Panc1 (cell line): ENCODE results near the gene GALNTL6.

Source experiments
- POLR2AphosphoS5 ChIP-seq: IDR thresholded peaks from 2 replicates; pipeline ENCODE4 v1.6.1; 2012; ENCODE audit warnings: mild to moderate bottlenecking, low read depth, low read length, moderate library complexity
- SIN3A ChIP-seq: IDR thresholded peaks from 2 replicates; pipeline ENCODE4 v1.6.1; 2012; ENCODE audit warnings: low read depth, mild to moderate bottlenecking, low read length, moderate library complexity, borderline replicate concordance; ENCODE audit not compliant: insufficient read depth
- TCF7L2 ChIP-seq: IDR thresholded peaks from 2 replicates; pipeline ENCODE4 v1.6.1; 2011; ENCODE audit warnings: mild to moderate bottlenecking, low read depth, low read length, inconsistent platforms
- TF ChIP-seq, protein P1 (sequence below): fragments of 450-650 bp; IDR thresholded peaks from 2 replicates; pipeline ENCODE4 v1.5.1; 2017; ENCODE audit warnings: mild to moderate bottlenecking
- TF ChIP-seq, protein P2 (sequence below), 2 experiments: IDR thresholded peaks; 2 replicates each; pipeline ENCODE4 v1.6.1; 2011 to 2012; ENCODE audit warnings: low read depth in 2 of 2, control low read depth in 1 of 2, low read length in 1 of 2, mild to moderate bottlenecking in 1 of 2, moderate library complexity in 1 of 2; ENCODE audit not compliant: insufficient read depth in 1 of 2

DNA sequence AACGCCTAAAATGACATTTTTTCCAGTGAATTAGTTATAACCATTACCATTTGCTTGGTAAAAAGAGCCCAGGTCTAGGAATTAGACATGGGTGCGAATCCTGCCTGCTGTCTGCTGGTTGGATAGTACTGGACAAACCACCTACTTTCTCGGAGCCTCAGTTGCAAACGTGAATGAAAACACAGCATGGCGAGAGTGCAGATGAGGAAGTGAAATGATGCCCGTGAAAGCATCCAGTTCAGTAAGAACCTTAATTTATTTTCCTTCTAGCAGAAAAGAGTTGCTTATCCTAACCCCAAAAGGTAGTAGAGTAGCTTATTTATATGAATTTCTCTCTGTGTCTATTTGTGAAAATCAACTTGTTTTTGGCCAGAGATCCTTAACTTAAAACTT is 1184.0 kb downstream of the GALNTL6 start:
- TF ChIP-seq, protein P1, sequence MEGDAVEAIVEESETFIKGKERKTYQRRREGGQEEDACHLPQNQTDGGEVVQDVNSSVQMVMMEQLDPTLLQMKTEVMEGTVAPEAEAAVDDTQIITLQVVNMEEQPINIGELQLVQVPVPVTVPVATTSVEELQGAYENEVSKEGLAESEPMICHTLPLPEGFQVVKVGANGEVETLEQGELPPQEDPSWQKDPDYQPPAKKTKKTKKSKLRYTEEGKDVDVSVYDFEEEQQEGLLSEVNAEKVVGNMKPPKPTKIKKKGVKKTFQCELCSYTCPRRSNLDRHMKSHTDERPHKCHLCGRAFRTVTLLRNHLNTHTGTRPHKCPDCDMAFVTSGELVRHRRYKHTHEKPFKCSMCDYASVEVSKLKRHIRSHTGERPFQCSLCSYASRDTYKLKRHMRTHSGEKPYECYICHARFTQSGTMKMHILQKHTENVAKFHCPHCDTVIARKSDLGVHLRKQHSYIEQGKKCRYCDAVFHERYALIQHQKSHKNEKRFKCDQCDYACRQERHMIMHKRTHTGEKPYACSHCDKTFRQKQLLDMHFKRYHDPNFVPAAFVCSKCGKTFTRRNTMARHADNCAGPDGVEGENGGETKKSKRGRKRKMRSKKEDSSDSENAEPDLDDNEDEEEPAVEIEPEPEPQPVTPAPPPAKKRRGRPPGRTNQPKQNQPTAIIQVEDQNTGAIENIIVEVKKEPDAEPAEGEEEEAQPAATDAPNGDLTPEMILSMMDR: no peak
- TF ChIP-seq POLR2AphosphoS5: no peak
- TF ChIP-seq, protein P2, sequence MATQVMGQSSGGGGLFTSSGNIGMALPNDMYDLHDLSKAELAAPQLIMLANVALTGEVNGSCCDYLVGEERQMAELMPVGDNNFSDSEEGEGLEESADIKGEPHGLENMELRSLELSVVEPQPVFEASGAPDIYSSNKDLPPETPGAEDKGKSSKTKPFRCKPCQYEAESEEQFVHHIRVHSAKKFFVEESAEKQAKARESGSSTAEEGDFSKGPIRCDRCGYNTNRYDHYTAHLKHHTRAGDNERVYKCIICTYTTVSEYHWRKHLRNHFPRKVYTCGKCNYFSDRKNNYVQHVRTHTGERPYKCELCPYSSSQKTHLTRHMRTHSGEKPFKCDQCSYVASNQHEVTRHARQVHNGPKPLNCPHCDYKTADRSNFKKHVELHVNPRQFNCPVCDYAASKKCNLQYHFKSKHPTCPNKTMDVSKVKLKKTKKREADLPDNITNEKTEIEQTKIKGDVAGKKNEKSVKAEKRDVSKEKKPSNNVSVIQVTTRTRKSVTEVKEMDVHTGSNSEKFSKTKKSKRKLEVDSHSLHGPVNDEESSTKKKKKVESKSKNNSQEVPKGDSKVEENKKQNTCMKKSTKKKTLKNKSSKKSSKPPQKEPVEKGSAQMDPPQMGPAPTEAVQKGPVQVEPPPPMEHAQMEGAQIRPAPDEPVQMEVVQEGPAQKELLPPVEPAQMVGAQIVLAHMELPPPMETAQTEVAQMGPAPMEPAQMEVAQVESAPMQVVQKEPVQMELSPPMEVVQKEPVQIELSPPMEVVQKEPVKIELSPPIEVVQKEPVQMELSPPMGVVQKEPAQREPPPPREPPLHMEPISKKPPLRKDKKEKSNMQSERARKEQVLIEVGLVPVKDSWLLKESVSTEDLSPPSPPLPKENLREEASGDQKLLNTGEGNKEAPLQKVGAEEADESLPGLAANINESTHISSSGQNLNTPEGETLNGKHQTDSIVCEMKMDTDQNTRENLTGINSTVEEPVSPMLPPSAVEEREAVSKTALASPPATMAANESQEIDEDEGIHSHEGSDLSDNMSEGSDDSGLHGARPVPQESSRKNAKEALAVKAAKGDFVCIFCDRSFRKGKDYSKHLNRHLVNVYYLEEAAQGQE (IDR thresholded peaks at IDR 0.05; ENCODE audit: insufficient read depth in 1 of 2, low read depth in 2 of 2, low read length in 1 of 2): no peak
- no peak for TF ChIP-seq SIN3A
- TF ChIP-seq TCF7L2: no peak
